PC-9 (cell line): ENCODE measurements around the gene DAP3.

ENCODE experiments used
- EZH2 ChIP-seq: fragments of 200-600 bp; sonication (generic); IDR thresholded peaks from 2 replicates; pipeline ENCODE4 v1.8.0; 2017; ENCODE audit warnings: antibody characterized with exemption, low read depth
- TF ChIP-seq, protein P1 (sequence below): fragments of 200-600 bp; sonication (generic); conservative IDR thresholded peaks from 2 replicates; pipeline ENCODE4 v1.6.1; 2017; ENCODE audit warnings: mixed run types, antibody characterized with exemption, mild to moderate bottlenecking, moderate library complexity

DNA sequence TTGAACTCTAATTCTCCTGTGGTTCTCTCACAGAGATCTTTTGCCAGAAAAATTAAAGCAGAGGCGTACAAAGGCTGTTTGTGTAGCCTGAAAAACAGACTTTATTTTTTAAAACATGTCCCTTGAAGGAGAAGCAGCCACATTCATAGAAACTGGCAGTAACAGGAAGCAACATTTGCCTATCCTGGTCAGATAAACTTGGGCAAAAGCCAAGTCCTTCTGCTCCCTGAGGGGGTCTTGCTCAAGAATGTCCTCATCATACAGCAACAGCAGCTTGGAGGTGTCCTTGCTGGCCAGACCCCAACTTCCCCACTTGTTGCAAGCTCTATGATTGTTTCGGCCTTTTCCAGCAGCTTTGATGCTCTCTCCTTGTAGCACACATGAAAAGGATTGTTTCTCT is 42.6 kb upstream of the DAP3 start:
- TF ChIP-seq, protein P1, sequence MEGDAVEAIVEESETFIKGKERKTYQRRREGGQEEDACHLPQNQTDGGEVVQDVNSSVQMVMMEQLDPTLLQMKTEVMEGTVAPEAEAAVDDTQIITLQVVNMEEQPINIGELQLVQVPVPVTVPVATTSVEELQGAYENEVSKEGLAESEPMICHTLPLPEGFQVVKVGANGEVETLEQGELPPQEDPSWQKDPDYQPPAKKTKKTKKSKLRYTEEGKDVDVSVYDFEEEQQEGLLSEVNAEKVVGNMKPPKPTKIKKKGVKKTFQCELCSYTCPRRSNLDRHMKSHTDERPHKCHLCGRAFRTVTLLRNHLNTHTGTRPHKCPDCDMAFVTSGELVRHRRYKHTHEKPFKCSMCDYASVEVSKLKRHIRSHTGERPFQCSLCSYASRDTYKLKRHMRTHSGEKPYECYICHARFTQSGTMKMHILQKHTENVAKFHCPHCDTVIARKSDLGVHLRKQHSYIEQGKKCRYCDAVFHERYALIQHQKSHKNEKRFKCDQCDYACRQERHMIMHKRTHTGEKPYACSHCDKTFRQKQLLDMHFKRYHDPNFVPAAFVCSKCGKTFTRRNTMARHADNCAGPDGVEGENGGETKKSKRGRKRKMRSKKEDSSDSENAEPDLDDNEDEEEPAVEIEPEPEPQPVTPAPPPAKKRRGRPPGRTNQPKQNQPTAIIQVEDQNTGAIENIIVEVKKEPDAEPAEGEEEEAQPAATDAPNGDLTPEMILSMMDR = no peak
- no peak for TF ChIP-seq EZH2
